H1 (cell line): Measurements from ENCODE around the gene ERCC1. TPM values are rescaled to one million over a fixed set of nuclear protein-coding genes. Genes with fewer than 3 reads are reported as not detected.

Experiments
- CTCF ChIA-PET: fragments of 300-600 bp; sonication (Branson Sonifier 250); formaldehyde crosslinking; loops from one replicate; lab custom pipeline; 2021; ENCODE audit not compliant: partially characterized antibody; lab: Charles Lee
- POLR2A ChIA-PET: fragments of 300-600 bp; sonication (Branson Sonifier 250); formaldehyde crosslinking; loops from one replicate; lab custom pipeline; 2021; ENCODE audit warnings: inconsistent platforms; ENCODE audit not compliant: partially characterized antibody; lab: Charles Lee
- DNase-seq, 2 experiments: peaks; one replicate each; pipeline versions ENCODE4 v3.0.0 to v3.0.0-alpha.2; 2010 to 2022; ENCODE audit warnings: low spot score in 2 of 2, low read depth in 1 of 2, mixed read lengths in 1 of 2
- FAIRE-seq: peaks from 2 replicates; lab custom pipeline; 2011; peaks lifted over from hg19 to GRCh38; lab: Jason Lieb, UNC
- H2AFZ ChIP-seq: 2 replicates; pipeline ENCODE4 v1.8.1; 2012; ENCODE audit warnings: low read length, inconsistent platforms
- H2AK5ac ChIP-seq: 2 replicates; pipeline ENCODE4 v1.6.1; 2013; ENCODE audit warnings: low read depth, low read length
- H2BK120ac ChIP-seq: replicated peaks from 2 replicates; pipeline ENCODE3; 2013; ENCODE audit warnings: low read depth, low read length, inconsistent platforms
- H2BK12ac ChIP-seq: 2 replicates; pipeline ENCODE4 v1.6.1; 2013; ENCODE audit warnings: low read depth, low read length
- H2BK15ac ChIP-seq: 2 replicates; pipeline ENCODE4 v1.6.1; 2013; ENCODE audit warnings: low read length
- H2BK20ac ChIP-seq: 2 replicates; pipeline ENCODE4 v1.6.1; 2013; ENCODE audit warnings: low read length
- H2BK5ac ChIP-seq: 2 replicates; pipeline ENCODE4 v1.6.1; 2013; ENCODE audit warnings: low read depth, low read length
- H3K14ac ChIP-seq: 2 replicates; pipeline ENCODE4 v1.6.1; 2013; ENCODE audit warnings: inconsistent platforms; ENCODE audit not compliant: insufficient read length
- H3K18ac ChIP-seq: 2 replicates; pipeline ENCODE4 v1.6.1; 2013; ENCODE audit warnings: low read length; ENCODE audit errors: extremely low read depth
- H3K23ac ChIP-seq: 2 replicates; pipeline ENCODE4 v1.6.1; 2013; ENCODE audit warnings: inconsistent platforms; ENCODE audit not compliant: insufficient read length
- H3K23me2 ChIP-seq: 2 replicates; pipeline ENCODE4 v1.6.1; 2013; ENCODE audit warnings: low read depth, low read length
- H3K27ac ChIP-seq: 2 replicates; pipeline ENCODE4 v1.6.1; 2011; ENCODE audit warnings: low read depth, low read length, inconsistent platforms
- H3K27me3 ChIP-seq, 4 experiments: replicated peaks in 1 of 4; 1 replicate in 1 of 4; 2 replicates in 3 of 4; pipeline versions ENCODE4 v1.6.1 to v1.8.1; 2011 to 2013; ENCODE audit warnings: low read length in 3 of 4, mild to moderate bottlenecking in 3 of 4, inconsistent platforms in 2 of 4, mixed read lengths in 2 of 4, moderate library complexity in 1 of 4; ENCODE audit not compliant: control insufficient read depth in 3 of 4, insufficient read depth in 3 of 4; ENCODE audit errors: extremely low read depth in 1 of 4
- H3K36me3 ChIP-seq, 4 experiments: 2 replicates each; pipeline versions ENCODE4 v1.6.1 to v1.8.1; 2011 to 2013; ENCODE audit warnings: mild to moderate bottlenecking in 4 of 4, low read length in 3 of 4, moderate library complexity in 2 of 4, control low read depth in 1 of 4, inconsistent platforms in 1 of 4; ENCODE audit not compliant: insufficient read depth in 4 of 4, control insufficient read depth in 2 of 4
- H3K4ac ChIP-seq: replicated peaks from 2 replicates; pipeline ENCODE3; 2013; ENCODE audit warnings: low read length, low read depth, mixed read lengths, inconsistent platforms; ENCODE audit not compliant: insufficient read length
- H3K4me1 ChIP-seq, 4 experiments: replicated peaks in 1 of 4; 1 replicate in 1 of 4; 2 replicates in 3 of 4; pipeline versions ENCODE4 v1.6.1 to v1.8.1; 2011 to 2013; ENCODE audit warnings: low read length in 3 of 4, inconsistent platforms in 2 of 4, mixed read lengths in 1 of 4; ENCODE audit not compliant: insufficient read depth in 4 of 4, control insufficient read depth in 3 of 4
- H3K4me2 ChIP-seq, 2 experiments: 2 replicates each; pipeline versions ENCODE4 v1.6.1 to v1.8.1; 2011 to 2013; ENCODE audit warnings: low read depth in 2 of 2, low read length in 2 of 2, control low read depth in 1 of 2, inconsistent platforms in 1 of 2, mild to moderate bottlenecking in 1 of 2; ENCODE audit not compliant: insufficient read depth in 1 of 2
- H3K4me3 ChIP-seq, 4 experiments: fragments of 200-600, 300-600 bp in 1 of 4; sonication (generic), shearing (Covaris generic), sonication (Bioruptor Twin) in 1 of 4; 2 replicates each; pipeline versions ENCODE4 v1.5.1 to v1.8.1; 2011 to 2016; ENCODE audit warnings: low read length in 4 of 4, low read depth in 3 of 4, control low read depth in 2 of 4, inconsistent platforms in 2 of 4, mild to moderate bottlenecking in 2 of 4, mixed read lengths in 1 of 4, moderate library complexity in 1 of 4; ENCODE audit not compliant: insufficient read depth in 2 of 4; ENCODE audit errors: extremely low read depth in 1 of 4
- H3K56ac ChIP-seq: replicated peaks from 2 replicates; pipeline ENCODE3; 2013; ENCODE audit warnings: low read depth, mild to moderate bottlenecking, mixed read lengths, low read length, inconsistent platforms; ENCODE audit not compliant: insufficient read length
- H3K79me1 ChIP-seq: 2 replicates; pipeline ENCODE4 v1.6.1; 2013; ENCODE audit warnings: low read depth, low read length, control low read depth
- H3K79me2 ChIP-seq, 2 experiments: 2 replicates each; pipeline versions ENCODE4 v1.6.1 to v1.8.1; 2012 to 2013; ENCODE audit warnings: low read length in 2 of 2, mild to moderate bottlenecking in 2 of 2, inconsistent platforms in 1 of 2; ENCODE audit not compliant: insufficient read depth in 2 of 2, control insufficient read depth in 1 of 2
- H3K9ac ChIP-seq, 4 experiments: replicated peaks in 1 of 4; 1 replicate in 1 of 4; 2 replicates in 3 of 4; pipeline versions ENCODE4 v1.6.1 to v1.8.1; 2011 to 2013; ENCODE audit warnings: low read depth in 3 of 4, low read length in 3 of 4, control low read depth in 2 of 4, mild to moderate bottlenecking in 2 of 4, moderate library complexity in 2 of 4, inconsistent platforms in 1 of 4; ENCODE audit errors: extremely low read depth in 1 of 4
- H3K9me3 ChIP-seq, 2 experiments: 2 replicates each; pipeline versions ENCODE4 v1.6.1 to v1.8.1; 2012 to 2013; ENCODE audit warnings: mild to moderate bottlenecking in 2 of 2, moderate library complexity in 2 of 2, control low read depth in 1 of 2, inconsistent platforms in 1 of 2, low read depth in 1 of 2, low read length in 1 of 2, mixed read lengths in 1 of 2; ENCODE audit not compliant: insufficient read depth in 2 of 2
- H4K20me1 ChIP-seq, 2 experiments: replicated peaks in 1 of 2; 2 replicates each; pipeline versions ENCODE3 to v1.8.1; 2011 to 2013; ENCODE audit warnings: inconsistent platforms in 2 of 2, low read length in 2 of 2, mild to moderate bottlenecking in 1 of 2; ENCODE audit not compliant: insufficient read depth in 2 of 2, control insufficient read depth in 1 of 2
- H4K5ac ChIP-seq: 2 replicates; pipeline ENCODE4 v1.6.1; 2013; ENCODE audit warnings: low read length, low read depth, mixed read lengths, inconsistent platforms; ENCODE audit not compliant: insufficient read length
- H4K8ac ChIP-seq: 2 replicates; pipeline ENCODE4 v1.8.0; 2013; ENCODE audit warnings: mild to moderate bottlenecking, moderate library complexity, low read length, inconsistent platforms; ENCODE audit not compliant: insufficient read depth; ENCODE audit errors: extremely low read depth
- H4K91ac ChIP-seq: replicated peaks from 2 replicates; pipeline ENCODE3; 2013; ENCODE audit warnings: low read length, mixed read lengths, inconsistent platforms; ENCODE audit not compliant: insufficient read length
- BRCA1 ChIP-seq: IDR thresholded peaks from 2 replicates; pipeline ENCODE4 v1.6.1; 2012; ENCODE audit warnings: low read depth, low read length, improper control_type of control experiment
- MAFK ChIP-seq: IDR thresholded peaks from 2 replicates; pipeline ENCODE4 v1.6.1; 2012; ENCODE audit warnings: low read depth, mild to moderate bottlenecking, improper control_type of control experiment, low read length
- MAX ChIP-seq: IDR thresholded peaks from 2 replicates; pipeline ENCODE4 v1.6.1; 2012; ENCODE audit warnings: inconsistent platforms
- NANOG ChIP-seq: IDR thresholded peaks from 2 replicates; pipeline ENCODE4 v1.6.1; 2011; ENCODE audit warnings: low read length, low read depth, mild to moderate bottlenecking, inconsistent platforms; ENCODE audit not compliant: insufficient read depth, poor library complexity, severe bottlenecking
- NRF1 ChIP-seq: IDR thresholded peaks from 2 replicates; pipeline ENCODE4 v1.6.1; 2011; ENCODE audit warnings: mild to moderate bottlenecking, low read depth, low read length, improper control_type of control experiment
- POLR2AphosphoS5 ChIP-seq: IDR thresholded peaks from 2 replicates; pipeline ENCODE4 v1.6.1; 2011; ENCODE audit warnings: low read depth, low read length
- SIRT6 ChIP-seq: IDR thresholded peaks from one replicate; pipeline ENCODE4 v1.7.1; 2012; ENCODE audit warnings: low read length, inconsistent platforms
- SUZ12 ChIP-seq: fragments of 200-600 bp; sonication (generic); IDR thresholded peaks from 2 replicates; pipeline ENCODE4 v1.6.1; 2012; ENCODE audit warnings: mild to moderate bottlenecking, inconsistent platforms, low read length, moderate library complexity, mixed read lengths
- TAF1 ChIP-seq: IDR thresholded peaks from 2 replicates; pipeline ENCODE4 v1.6.1; 2011; ENCODE audit warnings: mild to moderate bottlenecking, low read depth, low read length
- TEAD4 ChIP-seq: IDR thresholded peaks from 2 replicates; pipeline ENCODE4 v1.6.1; 2012; ENCODE audit warnings: low read depth, low read length, inconsistent platforms, mixed read lengths
- WGBS, 2 experiments: shearing (Covaris generic) in 1 of 2; methylation state at CpG; one replicate each; pipeline versions ENCODE4 v1.1.6 to v1.1.7; 2013 to 2015; ENCODE audit warnings: low lambda C conversion rate in 2 of 2, mixed read lengths in 2 of 2, inconsistent platforms in 1 of 2, low coverage in 1 of 2, missing lambda C conversion rate in 1 of 2; ENCODE audit not compliant: insufficient replicate concordance in 2 of 2, insufficient coverage in 1 of 2, insufficient read length in 1 of 2; ENCODE audit errors: extremely low coverage in 1 of 2, missing lambda C conversion rate in 1 of 2; 5-methylcytosine and 5-hydroxymethylcytosine counted together
- polyA plus RNA-seq, 7 experiments: library from polyadenylated mRNA; depleted of rRNA in 3 of 7; stranded (reverse) in 5 of 7; unstranded in 2 of 7; fragments of >200 nt in 5 of 7; fragments of 200-250 nt in 2 of 7; gene quantifications; 1 replicate in 5 of 7; 2 replicates in 1 of 7; 4 replicates in 1 of 7; pipeline versions ENCODE4 v1.2.1 to v1.2.3, GENCODE V29; 2011 to 2013; ENCODE audit warnings: missing spikeins in 2 of 7, mixed read lengths in 2 of 7
- total RNA-seq: library from RNA; stranded (reverse); fragmentation: NEBNext Ultra II Directional; extraction: Animal tissue kit (Norgen Biotek cat#: 25700); gene quantifications from 2 replicates; pipeline ENCODE4 v1.2.1, GENCODE V29; 2021

The ERCC1 gene
- total and polyA plus RNA-seq, 2 of the 8 experiments (the other 6 are each of a cell fraction or from before 2014, with no cell fraction given), result 44.7 to 94.2 TPM

- no peaks in the 10 kb centered on the region for H3K79me1 ChIP-seq
- H4K5ac ChIP-seq, result no peak overlapping the region
- no peak overlapping the region for H4K91ac ChIP-seq
- H3K56ac ChIP-seq, result peak overlapping the region; percentile 24
- peaks cover 0 to 3% of the 10 kb centered on the region in 2 experiments for H4K20me1 ChIP-seq
- H3K4ac ChIP-seq, result no peak overlapping the region
- peak overlapping the region in 3 of 4 experiments; percentile 31 to 56 (median 40); a peak in 3 of 7 replicates for H3K9ac ChIP-seq
- no peaks in the 10 kb centered on the region for H3K9me3 ChIP-seq
- peak in 1 of 2 experiments; percentile 70 for DNase-seq
- WGBS, 2 experiments, result 34% methylated on average over 35 of the region's 44 CpGs; no CpG with 5 or more reads in 1 of the 2 experiments
- H2BK12ac ChIP-seq, result peak overlapping the region; percentile 53; the same call in 1 of the 2 replicates
- no peak overlapping the region for H2BK120ac ChIP-seq
- 0 out of 2 replicates have a peak overlapping the region, but pooled peaks have one; percentile 81 for H4K8ac ChIP-seq
- H2AFZ ChIP-seq, result peak overlapping the region; percentile 42; the same call in 1 of the 2 replicates
- peaks cover 0 to 17% (median 17%) of the 10 kb centered on the region in 4 experiments; a peak in 4 of 7 replicates for H3K27me3 ChIP-seq
- H3K14ac ChIP-seq, result no peak overlapping the region
- CTCF ChIA-PET, result interaction anchor here (0.9 to 32.9 kb wide), 8 partner anchors 11 to 69 kb away, joined by 3 to 760 read pairs (median 6); partner anchors contain the start of gene ERCC1
- POLR2A ChIA-PET, result interaction anchor here (0.6 to 2.1 kb wide), 3 partner anchors 21 to 1301 kb away, joined by 3 to 10 read pairs (median 5); no protein-coding TSS in a partner anchor
- H2BK15ac ChIP-seq, result peak overlapping the region; percentile 97
- 0 out of 2 replicates have a peak overlapping the region, but pooled peaks have one; percentile 72 for H2BK20ac ChIP-seq
- no peaks in the 10 kb centered on the region for H3K36me3 ChIP-seq
- H3K4me2 ChIP-seq, result peak overlapping the region; percentile 52 to 62
- peaks cover 17% of the 10 kb centered on the region; the same call in 1 of the 2 replicates for H3K23me2 ChIP-seq
- no peak overlapping the region for H3K23ac ChIP-seq
- no peak overlapping the region for H2AK5ac ChIP-seq
- H3K79me2 ChIP-seq, result no peaks in the 10 kb centered on the region
- peaks cover 2 to 19% (median 14%) of the 10 kb centered on the region in 4 experiments for H3K4me1 ChIP-seq
- 0 out of 2 replicates have a peak overlapping the region, but pooled peaks have one; percentile 8 for H2BK5ac ChIP-seq
- FAIRE-seq, result no peak
- H3K18ac ChIP-seq, result peak overlapping the region; percentile 60
- no peak overlapping the region for H3K27ac ChIP-seq
- H3K4me3 ChIP-seq, result peak overlapping the region; percentile 9 to 53 (median 20); a peak in 6 of 8 replicates
- TF ChIP-seq SIRT6, result no peak
- no peak for TF ChIP-seq NRF1
- peak; percentile 53; the same call in 1 of the 2 replicates for TF ChIP-seq POLR2AphosphoS5
- no peak for TF ChIP-seq SUZ12
- no peak for TF ChIP-seq MAFK
- TF ChIP-seq BRCA1, result no peak
- TF ChIP-seq MAX, result no peak
- peak; percentile 49; the same call in 1 of the 2 replicates for TF ChIP-seq TAF1
- TF ChIP-seq NANOG, result no peak
- TF ChIP-seq TEAD4, result no peak
Measured at GRCh38 chr19:45472563-45473366, 49.0 kb upstream of the ERCC1 start.
